ENCODE measurements around the gene OVCA2.

Gene OVCA2

DNA sequence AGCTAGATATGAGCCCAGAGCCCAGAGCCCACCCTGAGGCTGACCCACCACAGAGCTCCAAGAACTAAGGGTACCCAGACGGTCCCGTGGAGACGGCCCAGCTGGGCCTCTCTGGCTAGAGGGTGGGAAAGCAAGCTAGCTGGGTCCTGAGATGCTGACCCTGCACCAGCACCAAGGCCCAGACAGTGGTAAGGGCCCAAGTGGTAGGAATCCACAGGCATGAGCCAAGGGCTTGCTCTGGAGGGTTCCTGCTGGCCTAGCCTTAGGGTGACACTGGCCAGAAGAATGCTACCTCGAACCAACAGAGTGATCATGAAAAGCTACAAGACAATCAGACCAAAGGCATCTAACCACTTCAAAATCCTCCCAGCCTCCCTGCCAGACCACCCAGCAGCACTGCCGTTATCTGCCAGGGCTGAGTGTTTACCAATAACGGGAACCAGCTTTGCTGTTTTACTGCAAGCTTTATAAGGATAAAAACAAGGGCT lies 26.3 kb downstream of the OVCA2 start:
- no peak for DNase-seq

DNA sequence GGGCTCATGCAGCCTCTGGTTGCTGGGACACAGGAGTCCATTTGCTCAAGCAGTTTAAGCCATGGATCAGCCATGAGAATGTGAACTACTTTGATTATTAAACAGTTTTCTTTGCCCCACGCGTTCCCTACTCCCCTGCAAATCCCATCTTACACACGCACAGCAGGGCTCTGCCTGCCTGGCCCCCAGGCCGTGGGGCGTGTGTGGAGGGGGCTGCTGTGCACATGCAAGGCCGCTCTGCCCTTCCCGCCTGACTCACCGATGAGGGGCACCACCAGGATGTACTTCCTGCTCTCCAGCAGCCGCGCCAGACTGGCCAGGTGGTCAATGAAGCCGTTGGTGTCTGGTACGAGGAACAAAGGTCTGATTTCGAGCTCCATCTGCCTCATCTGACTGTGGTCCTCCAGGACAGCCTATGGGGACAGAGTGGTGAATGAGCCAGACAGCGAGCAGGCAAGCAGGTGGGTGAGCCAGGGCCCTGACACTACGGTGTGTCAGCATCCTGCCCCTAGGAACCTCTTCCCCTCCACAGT lies 26.8 kb downstream of the OVCA2 start:
- no peak for DNase-seq

DNA sequence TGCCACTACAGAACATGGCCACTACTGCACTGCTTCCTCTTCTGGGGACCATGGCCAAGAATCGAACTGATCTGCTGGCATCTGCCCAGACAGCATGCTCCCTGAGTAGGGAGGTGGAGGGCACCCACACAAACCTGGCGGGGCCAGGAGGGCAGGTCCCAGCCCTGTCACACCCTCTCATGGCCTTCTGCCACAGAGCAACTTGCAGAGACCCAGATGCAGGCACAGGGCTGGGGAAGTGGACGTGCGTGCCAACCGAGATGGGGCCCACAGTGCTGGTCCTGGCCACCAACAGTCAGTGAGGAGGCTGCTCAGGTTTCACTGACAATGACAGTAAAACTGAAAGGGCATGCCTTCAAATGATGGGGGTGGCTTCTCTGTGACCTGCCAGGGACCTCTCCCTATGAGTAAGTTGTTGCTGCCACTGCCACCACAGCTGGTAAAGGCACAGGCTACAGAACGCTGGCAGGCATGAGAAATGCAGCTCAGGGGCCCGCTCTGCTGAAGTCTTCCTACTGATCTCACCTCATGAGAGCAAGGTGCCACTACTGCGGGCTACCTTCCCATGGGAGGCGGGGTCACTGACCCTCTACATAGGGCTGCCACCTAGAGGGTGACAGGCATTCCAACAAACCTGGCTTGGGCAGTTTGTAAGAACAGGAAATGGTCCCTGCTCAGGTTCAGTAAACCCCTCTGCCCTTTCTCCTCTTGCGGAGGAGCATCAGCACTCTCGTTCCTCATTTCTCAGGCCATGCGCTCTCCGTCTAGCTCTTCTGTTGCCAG lies 28.6 kb downstream of the OVCA2 start:
- no peak for DNase-seq

DNA sequence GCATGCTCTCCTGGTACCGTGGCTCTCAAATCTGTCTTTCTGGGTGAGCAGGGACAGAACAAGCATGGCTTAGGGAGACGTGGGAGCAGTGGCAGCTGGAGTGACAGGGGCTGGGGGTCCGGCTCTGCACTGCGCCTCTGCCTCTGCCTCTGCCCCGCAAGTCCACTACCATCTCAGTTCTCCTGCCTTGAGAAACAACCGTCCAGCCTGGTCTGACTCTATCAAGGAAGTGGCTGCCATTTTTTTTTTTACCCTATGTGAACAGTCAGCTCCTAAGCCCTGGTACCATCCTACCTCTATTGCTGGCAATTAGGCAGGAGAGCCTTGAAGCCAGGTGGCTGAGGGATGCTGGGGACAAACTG lies 29.2 kb downstream of the OVCA2 start:
- no peak for DNase-seq

DNA sequence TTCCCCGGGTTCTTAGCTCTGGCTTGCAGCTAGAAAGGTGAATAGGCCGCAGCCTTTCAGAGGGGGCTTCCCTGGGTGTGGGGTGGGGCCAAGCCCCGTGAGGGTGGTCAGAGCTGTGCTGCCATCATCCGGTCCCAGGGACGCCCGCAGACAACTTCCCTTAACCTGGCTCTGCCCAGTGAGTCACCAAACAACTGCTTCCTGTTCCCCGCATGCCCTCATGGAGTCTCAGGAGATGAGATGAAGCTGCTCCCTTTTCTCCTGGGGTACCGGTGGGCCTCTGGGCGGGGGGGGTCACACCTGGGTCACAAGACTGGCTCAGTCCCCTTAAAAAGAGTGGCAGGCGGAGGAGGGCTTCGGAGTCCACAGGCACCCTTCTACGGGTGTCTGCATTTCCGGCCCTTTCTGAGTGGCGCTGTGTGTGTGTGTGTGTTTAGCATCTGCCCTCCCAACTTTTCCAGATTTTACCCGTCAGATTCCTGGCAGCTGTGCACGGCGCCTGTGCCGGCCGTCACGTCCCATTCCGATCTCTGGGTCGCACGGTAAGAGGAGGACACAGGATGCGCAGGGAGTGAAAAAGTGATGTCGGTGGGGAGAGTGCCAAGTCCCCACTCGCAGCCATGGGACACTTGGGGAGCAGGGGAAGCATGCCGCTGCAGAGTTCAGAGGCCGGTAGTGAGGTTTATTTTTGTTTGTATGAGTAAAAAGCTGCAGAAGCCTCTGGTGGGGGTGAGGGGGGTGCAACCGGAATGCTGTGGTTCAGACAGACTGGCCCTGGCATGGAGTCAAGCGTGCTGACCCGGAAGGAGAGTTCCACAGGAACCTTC lies 29.8 kb downstream of the OVCA2 start:
- DNase-seq: no peak

DNA sequence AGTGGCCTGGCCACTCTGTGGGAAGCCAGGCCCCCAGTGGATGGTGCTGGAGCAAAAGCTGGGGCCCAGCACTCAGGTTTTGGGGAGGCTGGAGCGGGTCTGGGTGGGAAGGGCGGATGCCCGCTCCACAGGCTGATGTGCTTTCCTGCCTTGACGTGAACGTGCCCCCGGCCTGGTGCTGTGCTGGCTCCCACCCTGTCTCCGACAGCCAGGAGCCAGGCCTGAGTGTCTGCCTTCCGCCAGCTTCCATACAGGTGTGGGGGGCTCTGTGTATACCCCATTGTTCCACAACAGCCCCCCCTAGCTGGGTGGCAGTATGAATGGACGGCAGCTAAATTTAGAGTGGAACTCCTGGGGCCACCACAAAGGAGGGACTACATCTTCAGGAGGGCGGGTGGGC lies 33.1 kb downstream of the OVCA2 start:
- DNase-seq: no peak

DNA sequence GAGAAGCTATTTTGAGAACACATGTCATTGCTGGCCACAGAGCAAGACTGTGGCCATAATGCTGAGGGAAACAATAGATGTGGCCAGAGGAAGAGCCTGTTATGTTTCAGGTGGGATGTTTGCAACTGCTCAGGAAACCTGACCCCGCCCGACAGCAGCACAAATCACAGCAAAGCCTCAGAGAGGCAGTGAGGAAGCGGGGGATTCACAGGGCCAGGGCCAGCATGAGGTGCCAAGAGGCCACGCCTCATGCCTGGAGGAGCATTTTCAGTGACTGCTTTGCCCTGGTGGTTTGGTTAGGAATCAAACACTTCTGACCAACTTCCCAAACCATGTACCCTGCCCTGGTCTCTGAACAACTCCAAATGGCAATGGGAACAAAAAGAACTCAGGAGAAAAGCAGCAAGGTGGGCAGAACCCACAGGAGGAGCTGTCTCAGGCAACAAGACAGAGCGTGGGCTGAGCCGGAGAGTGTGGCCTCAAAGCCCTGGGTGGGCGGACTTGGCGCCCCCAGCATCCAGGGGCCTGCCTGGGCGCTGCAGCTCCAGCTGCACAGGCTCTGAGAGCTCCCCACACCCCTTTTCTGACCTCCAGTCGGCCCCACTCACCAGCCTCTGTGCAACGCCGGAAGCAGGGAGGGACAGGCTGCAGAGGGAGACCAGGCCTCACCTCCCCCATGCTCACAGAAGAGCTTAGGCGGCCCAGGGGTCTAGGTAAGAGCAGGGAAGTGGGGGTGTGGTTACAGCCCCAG lies 33.7 kb downstream of the OVCA2 start:
- no peak for DNase-seq

DNA sequence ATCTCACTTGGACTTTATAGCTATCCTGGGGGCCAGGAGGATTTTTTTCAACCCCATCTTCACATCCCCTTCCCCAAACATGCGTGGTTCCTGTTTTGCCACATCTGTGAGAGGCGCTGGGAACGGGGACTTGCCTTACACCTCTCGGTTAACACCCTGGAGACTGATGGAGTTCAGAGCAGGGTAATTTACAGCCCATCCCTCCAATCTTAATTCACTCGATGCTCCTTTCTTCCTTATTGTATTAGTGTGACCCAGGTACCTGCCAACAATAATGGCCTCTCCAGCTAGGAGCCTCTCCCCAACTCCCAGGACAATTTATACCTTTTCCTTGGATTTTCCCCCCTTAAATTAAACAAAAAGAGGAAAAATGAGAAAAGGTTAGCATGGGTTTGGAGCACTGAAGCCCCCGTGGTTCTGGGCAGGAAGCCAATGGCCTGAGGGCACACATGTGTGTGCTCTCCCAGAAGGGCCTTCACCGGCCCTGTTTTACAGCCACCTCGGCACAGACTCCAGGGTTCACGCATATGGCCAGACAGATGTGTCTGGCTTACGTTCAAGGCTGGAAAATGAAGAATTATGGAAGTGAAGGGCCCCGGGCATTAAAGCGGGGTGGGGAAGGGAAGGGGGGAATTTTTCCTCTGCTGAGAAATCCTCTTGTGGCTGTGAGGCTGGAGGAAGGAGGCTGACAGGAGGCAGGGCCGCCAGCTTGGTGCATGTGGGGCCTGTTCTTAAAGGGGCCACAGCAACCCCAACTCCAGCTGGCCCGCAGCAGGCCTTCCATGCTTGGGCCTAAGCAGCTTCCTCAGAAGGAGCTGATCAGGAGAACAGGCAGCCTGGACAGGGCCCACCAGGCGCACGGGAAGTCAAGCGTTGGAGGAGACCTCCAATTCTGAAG lies 34.5 kb downstream of the OVCA2 start:
- no peak for DNase-seq

DNA sequence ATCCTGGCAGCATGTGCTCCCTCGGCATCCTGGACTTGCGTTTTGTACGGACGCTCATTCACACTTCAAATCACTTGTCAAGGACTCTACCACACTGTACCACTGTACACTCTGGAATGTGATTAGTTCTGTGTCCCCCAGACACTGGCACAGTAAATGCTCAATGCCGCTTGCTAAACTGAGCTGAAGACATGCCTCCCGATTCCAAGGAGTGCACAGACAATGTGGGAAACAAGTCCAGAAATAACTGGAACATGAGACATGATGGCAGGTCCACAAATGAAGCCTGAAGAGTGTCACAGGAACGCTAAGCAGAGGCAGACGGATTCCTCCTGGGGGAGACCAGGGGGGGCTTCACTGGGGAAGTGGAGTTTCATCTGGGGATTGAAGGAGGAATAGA lies 35.2 kb downstream of the OVCA2 start:
- no peak for DNase-seq

DNA sequence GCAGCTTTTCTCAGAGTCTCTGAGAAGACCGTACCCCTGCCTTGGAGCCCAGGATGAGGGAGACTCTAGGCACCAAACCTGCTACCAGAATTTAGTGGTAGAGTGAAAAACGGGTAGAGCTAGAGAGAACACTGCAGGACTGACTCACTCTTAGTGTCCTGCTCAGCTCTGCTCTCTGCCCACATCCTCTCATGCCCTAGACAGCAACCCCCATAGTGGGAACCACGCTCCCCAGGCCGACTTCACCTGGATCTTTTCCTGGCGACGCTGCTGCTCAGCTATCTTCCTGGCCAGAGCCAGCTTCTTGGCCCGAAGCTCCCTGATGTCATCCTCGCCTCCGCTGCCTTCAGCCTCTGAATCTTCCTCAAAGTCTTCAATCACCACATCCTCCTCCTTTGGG lies 39.7 kb downstream of the OVCA2 start:
- DNase-seq: no peak

DNA sequence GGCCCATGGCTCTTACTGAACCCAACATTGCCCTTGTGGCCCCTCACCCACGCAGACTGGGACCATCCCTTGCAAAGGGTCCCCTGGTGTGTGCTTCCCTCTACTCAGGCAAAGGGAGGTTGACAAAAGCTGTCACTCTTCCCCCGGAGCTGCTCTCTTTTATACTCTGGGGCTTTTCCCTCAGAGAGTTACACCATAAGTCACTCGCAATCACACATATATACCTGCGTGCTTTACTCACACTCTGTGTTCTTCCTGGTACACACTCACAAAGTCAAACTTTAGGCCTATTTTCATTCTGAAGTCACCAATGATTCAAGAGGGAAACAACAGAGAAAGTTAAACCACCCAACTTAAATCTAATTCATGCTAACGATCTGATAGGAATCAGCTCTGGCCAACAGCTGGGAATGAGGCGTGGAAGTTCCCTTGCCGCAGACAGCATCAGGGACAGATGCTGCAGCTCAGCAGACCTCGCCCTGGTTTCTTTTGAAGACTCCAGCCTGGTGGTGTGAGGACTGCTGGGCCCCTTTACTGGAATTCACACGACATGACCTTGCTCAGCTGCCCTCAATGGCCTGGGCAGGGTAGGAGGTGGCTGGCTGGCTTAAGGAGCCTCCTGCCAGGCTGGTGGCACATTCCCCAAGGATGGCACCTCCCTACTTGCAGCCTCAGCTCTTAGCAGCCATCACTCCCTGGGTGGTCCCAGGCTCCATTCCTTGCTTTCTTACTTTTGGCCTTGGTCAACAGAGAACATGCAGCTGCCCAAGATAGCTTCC lies 40.4 kb downstream of the OVCA2 start:
- DNase-seq: no peak

DNA sequence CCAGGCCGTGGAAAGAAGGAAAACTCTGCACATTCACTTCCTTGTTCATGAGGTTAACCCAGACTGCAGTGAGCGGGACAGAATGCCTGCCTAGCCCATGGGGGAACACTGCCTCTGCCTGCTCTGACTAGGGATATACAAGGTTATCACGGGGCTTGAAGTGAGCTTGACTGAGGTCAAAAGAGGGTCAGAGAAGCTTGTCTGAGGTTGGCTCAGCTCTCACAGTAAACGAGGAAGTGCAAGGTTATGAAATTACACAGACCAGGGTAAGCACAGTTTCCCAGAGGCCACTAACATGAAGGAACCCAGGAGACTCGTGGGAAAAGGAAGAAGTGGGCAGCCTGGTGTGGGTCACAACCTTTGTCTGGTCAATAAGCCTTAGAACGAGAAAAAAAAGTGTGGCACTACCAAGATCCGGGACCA lies 41.8 kb downstream of the OVCA2 start:
- DNase-seq: peak; percentile 73

DNA sequence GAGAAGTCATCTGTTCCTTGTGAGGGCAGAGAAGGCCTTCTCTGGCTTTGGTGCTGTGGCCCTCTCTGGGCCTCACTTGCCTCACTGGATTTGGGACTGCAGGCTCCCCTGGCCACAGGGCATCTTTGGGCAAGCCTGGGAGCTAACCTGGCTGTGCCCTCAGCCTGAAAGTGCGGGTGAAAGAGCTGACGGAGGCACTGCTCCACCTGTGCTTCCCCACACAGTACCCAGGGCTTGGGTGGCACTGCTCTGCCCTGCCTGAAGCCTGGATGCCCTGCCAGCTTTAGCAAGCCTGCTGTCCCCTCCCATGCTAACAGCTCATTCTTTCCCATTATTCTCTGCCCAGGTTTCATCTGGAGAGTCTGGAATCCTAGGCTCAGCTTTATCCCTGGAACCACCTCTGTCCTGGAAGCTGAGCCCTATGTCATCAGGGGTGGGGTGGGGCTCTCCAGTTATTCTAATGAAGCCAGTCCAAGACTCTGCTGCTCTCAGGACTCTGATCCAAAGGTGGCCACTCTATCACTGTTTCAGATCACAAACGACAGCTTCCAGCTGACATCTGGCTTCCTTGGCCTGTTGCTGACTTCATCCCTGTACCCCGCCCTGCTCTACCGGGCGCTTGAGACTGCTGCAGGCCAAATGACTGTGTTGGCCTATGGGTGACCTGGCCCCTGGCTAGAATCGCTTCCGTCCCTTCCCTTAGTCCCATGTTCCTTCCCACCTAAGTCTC lies 42.4 kb downstream of the OVCA2 start:
- no peak for DNase-seq

DNA sequence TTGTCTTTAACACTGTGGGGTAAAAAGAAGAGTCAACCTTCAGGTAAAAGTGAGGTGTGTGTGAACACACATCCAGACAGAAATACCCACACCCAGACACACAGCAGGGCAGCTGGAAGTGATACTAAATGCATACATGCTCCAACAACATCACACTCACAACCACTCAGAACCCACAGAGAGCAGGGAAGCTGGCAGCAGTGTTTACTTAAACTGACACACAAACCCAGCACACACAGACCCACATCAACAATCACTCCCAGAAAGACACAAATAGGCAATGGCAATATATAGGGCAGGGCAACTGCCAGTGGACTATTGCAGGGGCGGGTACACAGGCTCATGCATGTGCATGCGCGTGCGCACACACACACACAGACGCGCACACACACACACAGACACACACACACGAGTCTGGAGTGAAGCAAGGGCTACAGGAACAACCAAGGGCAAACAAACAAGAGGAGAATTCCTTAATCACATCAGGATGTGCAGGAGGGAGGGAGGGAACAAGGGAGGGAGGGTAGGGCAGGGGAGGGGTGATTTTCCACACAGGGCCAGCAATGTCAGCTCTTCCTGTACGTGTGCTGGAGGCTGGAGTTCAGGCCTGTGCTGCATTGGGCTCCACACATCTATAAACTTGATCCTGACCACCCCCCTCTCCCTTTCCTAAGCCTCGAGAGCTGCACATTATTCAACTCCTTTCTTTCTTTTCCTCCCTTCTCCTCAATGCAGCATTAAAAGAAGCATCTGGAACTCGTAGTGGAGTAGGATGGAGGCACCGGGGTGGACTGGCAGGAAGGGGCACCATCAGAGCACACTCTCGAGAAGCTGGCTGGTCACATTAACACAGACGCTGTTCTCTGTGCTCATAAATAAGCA lies 43.2 kb downstream of the OVCA2 start:
- DNase-seq: no peak

DNA sequence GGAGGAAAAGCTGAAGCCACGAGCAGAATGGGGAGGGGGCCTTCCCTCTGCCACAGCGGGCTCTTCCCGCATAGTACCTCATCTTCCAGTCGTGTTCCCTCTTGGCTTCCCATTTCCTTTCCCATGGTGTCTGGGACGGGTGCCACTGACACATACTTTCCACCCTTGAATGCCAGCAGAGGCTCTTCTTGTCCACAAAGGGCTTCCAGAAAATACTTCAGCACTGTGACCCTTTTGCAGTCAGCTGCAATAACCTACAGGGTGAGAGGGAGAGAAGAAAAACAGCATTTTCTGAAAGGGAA lies 43.8 kb downstream of the OVCA2 start:
- DNase-seq: no peak

DNA sequence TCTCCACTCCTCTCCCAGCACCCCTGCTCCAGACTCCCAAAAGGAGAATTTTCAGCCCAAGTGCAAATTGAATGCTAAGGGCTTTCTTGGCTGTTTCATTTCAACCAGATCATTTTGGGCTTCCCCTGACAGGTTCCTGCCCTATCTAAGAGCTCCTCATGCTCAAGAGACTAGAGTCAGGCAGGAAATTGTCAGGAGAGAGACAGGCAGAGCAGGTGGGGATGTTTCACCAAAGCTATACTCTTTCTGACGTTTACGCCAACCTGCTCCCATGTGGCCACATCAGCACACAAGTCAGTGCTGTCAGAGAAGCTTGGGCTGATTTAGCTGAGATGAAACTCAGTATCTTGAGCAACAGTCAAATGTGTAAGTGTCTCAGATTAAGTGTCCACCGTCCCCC lies 44.5 kb downstream of the OVCA2 start:
- no peak for DNase-seq

DNA sequence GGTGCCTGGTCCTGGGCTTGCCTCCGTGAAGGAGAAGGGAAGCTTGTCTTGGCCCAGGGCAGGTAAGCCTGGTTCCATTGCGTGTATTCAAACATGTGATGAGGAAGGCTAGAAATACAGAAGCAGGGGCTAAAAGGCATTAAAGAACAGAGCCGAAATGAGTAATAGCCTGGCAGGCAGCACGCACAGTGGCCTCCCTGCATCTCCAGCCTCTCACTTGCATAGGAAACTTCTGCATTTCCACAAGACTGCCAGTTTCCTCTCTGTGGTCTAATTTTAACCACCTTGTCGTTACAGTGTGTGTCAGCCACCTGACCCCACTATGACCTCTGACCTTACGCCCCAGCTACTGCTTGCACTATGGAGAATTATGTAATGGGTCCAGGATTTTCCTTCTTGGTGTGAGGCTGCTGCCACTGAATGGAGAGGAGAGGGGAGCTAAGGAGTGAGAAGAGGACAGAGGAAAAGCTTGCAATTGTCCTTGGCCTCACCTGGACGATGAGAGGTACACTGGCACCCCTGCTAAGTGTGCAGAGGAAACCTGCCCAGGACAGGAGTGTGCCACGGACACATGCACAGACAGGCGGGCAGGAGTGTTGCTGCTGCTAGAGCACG lies 45.9 kb downstream of the OVCA2 start:
- DNase-seq: peak; percentile 80

DNA sequence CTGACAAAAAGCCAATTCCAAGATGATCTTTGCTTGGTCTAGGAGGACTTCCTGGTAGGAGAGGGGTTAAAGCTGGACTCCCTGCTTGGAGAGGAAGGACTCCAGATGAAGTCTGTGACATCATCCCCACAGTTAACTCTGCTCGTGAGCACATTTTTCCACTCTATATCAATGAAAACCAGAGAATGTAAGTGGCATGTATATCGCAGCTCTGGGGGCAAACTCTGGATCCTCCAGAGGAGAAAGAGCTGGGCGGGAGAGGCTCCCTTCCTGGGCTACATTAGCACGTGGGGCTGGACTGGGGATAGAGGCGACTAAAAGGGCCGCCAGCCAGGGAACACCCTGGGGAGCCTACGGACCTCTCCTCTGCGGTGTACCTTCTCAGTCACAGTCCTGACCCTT lies 47.2 kb downstream of the OVCA2 start:
- DNase-seq: no peak

DNA sequence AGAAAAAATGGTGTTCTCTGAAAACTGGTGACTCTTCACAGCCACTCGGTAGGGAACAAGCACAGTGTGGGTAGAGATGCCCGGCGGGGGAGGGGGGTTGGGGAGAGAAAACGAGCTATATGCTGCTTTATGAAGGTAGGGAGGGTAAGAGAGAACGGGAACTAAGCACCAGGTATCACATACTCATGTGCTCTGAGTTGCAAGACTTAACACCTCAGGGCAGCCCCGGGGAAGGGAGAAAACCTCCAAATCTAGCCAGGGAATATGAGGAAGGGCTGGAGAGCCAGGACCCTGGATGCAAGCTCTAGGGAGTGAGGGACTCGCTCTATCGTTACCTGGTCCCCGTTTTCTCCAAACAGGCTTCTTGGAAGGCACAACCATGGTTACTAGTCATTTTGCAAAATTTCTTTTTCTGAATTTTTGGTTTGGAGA lies 48.4 kb downstream of the OVCA2 start:
- DNase-seq: no peak

Data from GF-D8 (cell line).